HG02678 (cell line): ENCODE data around the gene ZNRD2.
A peak's percentile ranks its signal among the peaks of the same experiment; 100 is the strongest.

Experiments used
- ATAC-seq: cut with Tn5 transposase; IDR thresholded peaks from one replicate; pipeline ENCODE4 v1.9.1; 2021; ENCODE audit warnings: mild to moderate bottlenecking, moderate library complexity; ENCODE audit not compliant: unreplicated experiment

Gene ZNRD2

GRCh38 chr11:65537620-65538231 lies 32.6 kb upstream of the ZNRD2 start:
- no peak for ATAC-seq

- ATAC-seq = no peak
These were observed 31.9 kb upstream of the ZNRD2 start for GRCh38 chr11:65538232-65538914.

GRCh38 chr11:65538915-65539743 lies 31.1 kb upstream of the ZNRD2 start:
- ATAC-seq = no peak

GRCh38 chr11:65539744-65540289 lies 30.5 kb upstream of the ZNRD2 start:
- peak; percentile 63 for ATAC-seq

GRCh38 chr11:65540290-65541092 lies 29.8 kb upstream of the ZNRD2 start:
- peak; percentile 67 for ATAC-seq

GRCh38 chr11:65541093-65541982 lies 28.9 kb upstream of the ZNRD2 start:
- no peak for ATAC-seq

GRCh38 chr11:65542738-65543390 lies 27.4 kb upstream of the ZNRD2 start:
- no peak for ATAC-seq

GRCh38 chr11:65545853-65546216 lies 24.4 kb upstream of the ZNRD2 start:
- ATAC-seq = no peak

- peak; percentile 73 for ATAC-seq
These were observed 23.9 kb upstream of the ZNRD2 start for GRCh38 chr11:65546217-65546958.

- no peak for ATAC-seq
These were observed 22.7 kb upstream of the ZNRD2 start for GRCh38 chr11:65547446-65548125.

GRCh38 chr11:65548395-65548794 lies 21.9 kb upstream of the ZNRD2 start:
- no peak for ATAC-seq

GRCh38 chr11:65549096-65549495 lies 21.2 kb upstream of the ZNRD2 start:
- ATAC-seq = no peak

GRCh38 chr11:65551572-65552387 lies 18.5 kb upstream of the ZNRD2 start:
- peak; percentile 76 for ATAC-seq

- ATAC-seq = peak; percentile 9
These were observed 17.8 kb upstream of the ZNRD2 start for GRCh38 chr11:65552388-65552951.

GRCh38 chr11:65553301-65554001 lies 16.8 kb upstream of the ZNRD2 start:
- no peak for ATAC-seq
